Measurements from ENCODE around the gene ASPSCR1. TPM values are rescaled to one million over a fixed set of nuclear protein-coding genes. Genes with fewer than 3 reads are reported as not detected.
A peak's percentile ranks its signal among the peaks of the same experiment; 100 is the strongest.

The ASPSCR1 gene
- total RNA-seq, 1 donor from 2014 or later = 13.1 TPM

DNA sequence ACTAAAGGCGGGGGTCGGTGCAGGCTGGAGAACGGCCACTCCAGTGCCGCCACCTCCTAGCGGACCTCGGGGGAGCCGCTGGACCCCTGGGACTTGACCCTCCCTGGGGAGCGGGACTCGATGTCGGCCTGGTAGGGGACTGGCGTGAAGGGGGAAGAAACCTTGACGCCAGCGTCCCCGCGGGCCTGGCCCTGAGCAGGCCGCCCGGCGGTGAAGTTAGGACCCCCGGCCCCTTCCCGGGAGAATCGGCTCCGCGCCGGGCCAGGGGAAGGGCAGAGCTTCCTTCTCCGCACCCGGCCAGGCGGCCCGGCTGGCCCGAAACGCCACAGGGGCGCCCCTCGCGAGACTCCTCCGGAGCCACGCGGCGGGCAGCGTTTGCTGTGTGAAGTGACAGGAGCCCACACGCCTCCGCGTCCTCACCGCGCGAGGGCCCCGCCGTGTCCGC is 87.8 kb downstream of the ASPSCR1 start:
- Histone ChIP-seq H3K9me3 (ENCODE audit: low read depth) (no peaks in the 10 kb centered on the region), H4K20me1 (ENCODE audit: low read depth) (no peaks in the 10 kb centered on the region), H3K4me2 (peak overlapping the region; percentile 100), H3K27me3 (peaks cover under 1% of the 10 kb centered on the region), H3K4me3 (peak overlapping the region; percentile 76), H3K27ac (no peak overlapping the region), H2AFZ (replicated peaks) (peak overlapping the region; percentile 72), H3K4me1 (peaks cover 6% of the 10 kb centered on the region), H3K79me2 (ENCODE audit: low read depth) (peaks cover 12% of the 10 kb centered on the region), H3F3A (ENCODE audit: low read depth) (no peaks in the 10 kb centered on the region), H3K36me3 (no peaks in the 10 kb centered on the region), H3K9ac (peak overlapping the region; percentile 87)
- peaks cover 5% of the 10 kb centered on the region for H3K27me3 Mint-ChIP-seq (ENCODE audit: insufficient read depth, low read depth)
- peak overlapping the region; percentile 80 for H3K4me3 Mint-ChIP-seq
- TF ChIP-seq EZH2phosphoT487 (IDR thresholded peaks at IDR 0.05) = no peak
- TF ChIP-seq EZH2 (IDR thresholded peaks at IDR 0.05) = no peak
- DNase-seq (ENCODE audit: low spot score) = no peak
- no peak overlapping the region for H3K27ac Mint-ChIP-seq
- H3K36me3 Mint-ChIP-seq = peaks cover under 1% of the 10 kb centered on the region
- H3K9me3 Mint-ChIP-seq = no peaks in the 10 kb centered on the region
- peaks cover 10% of the 10 kb centered on the region for H3K4me1 Mint-ChIP-seq

DNA sequence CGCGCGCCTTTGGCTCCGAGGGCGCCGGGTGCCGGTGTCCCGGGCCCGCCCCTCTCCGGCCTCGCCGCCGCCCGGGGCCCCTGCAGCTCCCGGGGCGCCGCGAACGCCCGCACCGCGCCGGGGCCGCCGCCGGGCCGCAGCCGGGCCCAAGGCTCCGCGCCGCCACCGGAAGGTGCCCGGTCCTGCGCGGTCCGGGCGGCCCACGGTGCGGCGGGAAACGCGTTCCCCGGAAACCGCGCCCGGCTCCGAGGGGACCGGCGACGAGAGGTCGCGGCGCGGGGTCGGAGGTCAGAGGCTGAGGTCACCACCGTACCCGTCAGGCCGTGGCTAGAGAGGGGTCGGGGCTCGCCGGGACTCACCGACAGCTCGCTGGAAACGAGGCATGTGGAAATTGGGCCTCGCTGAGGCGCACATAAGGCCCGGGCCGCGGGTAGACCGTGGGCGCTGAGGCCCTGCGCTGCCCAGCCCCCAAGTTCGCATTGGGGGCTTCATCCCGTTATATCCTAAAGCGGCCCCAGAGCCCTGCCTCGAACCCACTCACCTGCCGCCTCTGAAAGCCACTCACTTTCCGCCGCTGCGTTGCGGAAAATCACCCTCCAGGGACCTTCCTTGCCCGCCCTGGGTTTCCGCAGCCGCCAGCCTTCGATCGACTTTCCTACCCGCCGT is 88.3 kb downstream of the ASPSCR1 start, which contains the start of gene DUS1L:
TSS of gene DUS1L (minus strand) at position 167 of the 666 bp plus-strand sequence. CDS start 745 bp downstream, outside the sequence.
- H3K9me3 ChIP-seq (ENCODE audit: low read depth) = no peaks in the 10 kb centered on the region
- peaks cover 5% of the 10 kb centered on the region for H3K27me3 Mint-ChIP-seq (ENCODE audit: insufficient read depth, low read depth)
- H3K4me1 Mint-ChIP-seq = peaks cover 10% of the 10 kb centered on the region
- peak; percentile 83 for DNase-seq (ENCODE audit: low spot score)
- H3K4me1 ChIP-seq = peaks cover 6% of the 10 kb centered on the region
- H3K36me3 Mint-ChIP-seq = no peaks in the 10 kb centered on the region
- peak within 1 kb of the TSS; percentile 87 for H3K9ac ChIP-seq
- H3K4me3 Mint-ChIP-seq = peak within 1 kb of the TSS; percentile 89
- peaks cover 6% of the 10 kb centered on the region for H3K27me3 ChIP-seq
- H2AFZ ChIP-seq (replicated peaks) = peak within 1 kb of the TSS; percentile 83
- no peaks in the 10 kb centered on the region for H3F3A ChIP-seq (ENCODE audit: low read depth)
- H3K27ac ChIP-seq = no peak within 1 kb of the TSS
- H3K79me2 ChIP-seq (ENCODE audit: low read depth) = peaks cover 12% of the 10 kb centered on the region
- no peaks in the 10 kb centered on the region for H4K20me1 ChIP-seq (ENCODE audit: low read depth)
- no peaks in the 10 kb centered on the region for H3K9me3 Mint-ChIP-seq
- H3K27ac Mint-ChIP-seq = peak within 1 kb of the TSS; percentile 78
- H3K4me3 ChIP-seq = peak within 1 kb of the TSS; percentile 76
- TF ChIP-seq EZH2 (IDR thresholded peaks at IDR 0.05) (no peak), EZH2phosphoT487 (IDR thresholded peaks at IDR 0.05) (no peak)
- TF ChIP-seq, protein P1, sequence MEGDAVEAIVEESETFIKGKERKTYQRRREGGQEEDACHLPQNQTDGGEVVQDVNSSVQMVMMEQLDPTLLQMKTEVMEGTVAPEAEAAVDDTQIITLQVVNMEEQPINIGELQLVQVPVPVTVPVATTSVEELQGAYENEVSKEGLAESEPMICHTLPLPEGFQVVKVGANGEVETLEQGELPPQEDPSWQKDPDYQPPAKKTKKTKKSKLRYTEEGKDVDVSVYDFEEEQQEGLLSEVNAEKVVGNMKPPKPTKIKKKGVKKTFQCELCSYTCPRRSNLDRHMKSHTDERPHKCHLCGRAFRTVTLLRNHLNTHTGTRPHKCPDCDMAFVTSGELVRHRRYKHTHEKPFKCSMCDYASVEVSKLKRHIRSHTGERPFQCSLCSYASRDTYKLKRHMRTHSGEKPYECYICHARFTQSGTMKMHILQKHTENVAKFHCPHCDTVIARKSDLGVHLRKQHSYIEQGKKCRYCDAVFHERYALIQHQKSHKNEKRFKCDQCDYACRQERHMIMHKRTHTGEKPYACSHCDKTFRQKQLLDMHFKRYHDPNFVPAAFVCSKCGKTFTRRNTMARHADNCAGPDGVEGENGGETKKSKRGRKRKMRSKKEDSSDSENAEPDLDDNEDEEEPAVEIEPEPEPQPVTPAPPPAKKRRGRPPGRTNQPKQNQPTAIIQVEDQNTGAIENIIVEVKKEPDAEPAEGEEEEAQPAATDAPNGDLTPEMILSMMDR (IDR thresholded peaks at IDR 0.05) = no peak
- peak within 1 kb of the TSS; percentile 100 for H3K4me2 ChIP-seq
- H3K36me3 ChIP-seq = no peaks in the 10 kb centered on the region

Other genes starting within 250 kb of the ASPSCR1 start
- not detected in 2 replicates for gene GCGR, start 173.5 kb upstream of the ASPSCR1 start, total RNA-seq (ENCODE audit: low replicate concordance)
- 45.6 and 110 TPM in 2 replicates for gene MCRIP1, start 144.3 kb upstream of the ASPSCR1 start, total RNA-seq (ENCODE audit: low replicate concordance)
- gene PPP1R27, start 142.6 kb upstream of the ASPSCR1 start, total RNA-seq (ENCODE audit: low replicate concordance) = 0.12 TPM in 1 of 2 replicates, not detected in the other
- gene P4HB, start 117.1 kb upstream of the ASPSCR1 start, total RNA-seq (ENCODE audit: low replicate concordance) = 203 and 344 TPM in 2 replicates
- gene ARHGDIA, start 106.3 kb upstream of the ASPSCR1 start, total RNA-seq (ENCODE audit: low replicate concordance) = 25.1 and 47.9 TPM in 2 replicates
- 140 and 156 TPM in 2 replicates for gene ALYREF, start 86.0 kb upstream of the ASPSCR1 start, total RNA-seq (ENCODE audit: low replicate concordance)
- 100 and 220 TPM in 2 replicates for gene ANAPC11, start 85.9 kb upstream of the ASPSCR1 start, total RNA-seq (ENCODE audit: low replicate concordance)
- gene NPB, start 75.4 kb upstream of the ASPSCR1 start, total RNA-seq (ENCODE audit: low replicate concordance) = 2.8 TPM in 1 of 2 replicates, not detected in the other
- 6.8 and 17.0 TPM in 2 replicates for gene PCYT2, start 66.2 kb upstream of the ASPSCR1 start, total RNA-seq (ENCODE audit: low replicate concordance)
- 5.1 and 15.2 TPM in 2 replicates for gene SIRT7, start 59.5 kb upstream of the ASPSCR1 start, total RNA-seq (ENCODE audit: low replicate concordance)
- 8.1 and 12.9 TPM in 2 replicates for gene MAFG, start 49.9 kb upstream of the ASPSCR1 start, total RNA-seq (ENCODE audit: low replicate concordance)
- gene PYCR1, start 40.3 kb upstream of the ASPSCR1 start, total RNA-seq (ENCODE audit: low replicate concordance) = 32.6 and 72.2 TPM in 2 replicates
- gene MYADML2, start 30.4 kb upstream of the ASPSCR1 start, total RNA-seq (ENCODE audit: low replicate concordance) = 0.11 TPM in 1 of 2 replicates, not detected in the other
- gene NOTUM, start 16.4 kb upstream of the ASPSCR1 start, total RNA-seq (ENCODE audit: low replicate concordance) = 0.25 TPM in 1 of 2 replicates, not detected in the other
- gene CENPX, start 45.2 kb downstream of the ASPSCR1 start, total RNA-seq (ENCODE audit: low replicate concordance) = 53.0 and 85.0 TPM in 2 replicates
- 15.4 and 46.7 TPM in 2 replicates for gene LRRC45, start 45.7 kb downstream of the ASPSCR1 start, total RNA-seq (ENCODE audit: low replicate concordance)
- 31.6 and 81.2 TPM in 2 replicates for gene RAC3, start 54.0 kb downstream of the ASPSCR1 start, total RNA-seq (ENCODE audit: low replicate concordance)
- 36.5 and 64.9 TPM in 2 replicates for gene DCXR, start 60.1 kb downstream of the ASPSCR1 start, total RNA-seq (ENCODE audit: low replicate concordance)
- gene RFNG, start 74.2 kb downstream of the ASPSCR1 start, total RNA-seq (ENCODE audit: low replicate concordance) = 13.6 and 41.0 TPM in 2 replicates
- gene GPS1, start 74.3 kb downstream of the ASPSCR1 start, total RNA-seq (ENCODE audit: low replicate concordance) = 86.6 and 174 TPM in 2 replicates
- 54.5 and 76.6 TPM in 2 replicates for gene DUS1L, start 88.2 kb downstream of the ASPSCR1 start, total RNA-seq (ENCODE audit: low replicate concordance)
- gene FASN, start 120.6 kb downstream of the ASPSCR1 start, total RNA-seq (ENCODE audit: low replicate concordance) = 77.9 and 266 TPM in 2 replicates
- gene CCDC57, start 235.2 kb downstream of the ASPSCR1 start, total RNA-seq (ENCODE audit: low replicate concordance) = 15.0 and 29.8 TPM in 2 replicates